Right cardiac atrium (tissue), 5 donors: Measurements from ENCODE around the gene CGNL1. TPM values are rescaled to one million over a fixed set of nuclear protein-coding genes. Genes with fewer than 3 reads are reported as not detected.

Experiments used
- ATAC-seq, 2 donors: fragments of 200-7000 bp; cut with Tn5 transposase; one replicate each; pipeline versions ENCODE4 v1.8.0 to v1.9.1; 2020; ENCODE audit warnings: moderate library complexity in 2 of 2, mild to moderate bottlenecking in 1 of 2
- DNase-seq, 3 donors: peaks; one replicate each; pipeline ENCODE4 v3.0.0-alpha.2; 2020
- H3K27ac ChIP-seq: one replicate; pipeline ENCODE4 v1.5.1; 2013; ENCODE audit warnings: mild to moderate bottlenecking, low read length, control low read depth, moderate library complexity
- H3K27me3 ChIP-seq: one replicate; pipeline ENCODE4 v1.6.1; 2013; ENCODE audit not compliant: control insufficient read depth, insufficient read depth
- H3K4me1 ChIP-seq: one replicate; pipeline ENCODE4 v1.6.1; 2013; ENCODE audit warnings: low read length; ENCODE audit not compliant: control insufficient read depth, insufficient read depth
- H3K4me3 ChIP-seq: one replicate; pipeline ENCODE4 v1.5.1; 2013; ENCODE audit warnings: low read length, control low read depth
- H3K9me3 ChIP-seq: one replicate; pipeline ENCODE4 v1.6.1; 2013; ENCODE audit warnings: low read length; ENCODE audit not compliant: control insufficient read depth
- WGBS: extraction: QIAGEN DNeasy Blood & Tissue Kit; methylation state at CpG from one replicate; pipeline ENCODE4 v1.1.7; 2013; 5-methylcytosine and 5-hydroxymethylcytosine counted together
- intact Hi-C, 4 donors: fragments of 100-400 bp; cut with DNase I; formaldehyde crosslinking; loops; one replicate each; pipeline versions ENCODE4 v1.11.0 to v1.14.0; 2022 to 2023
- polyA plus RNA-seq: library from polyadenylated mRNA; stranded (reverse); fragments of 200-250 nt; gene quantifications from one replicate; pipeline ENCODE4 v1.2.3, GENCODE V29; 2013
- total RNA-seq, 4 donors: library from RNA; stranded (reverse); fragmentation: NEBNext Ultra II Directional; extraction: Animal tissue kit (Norgen Biotek cat#: 25700); gene quantifications; one replicate each; pipeline ENCODE4 v1.2.1, GENCODE V29; 2021
- donor health status: healthy with polysubstance abuse.
- donor health status: DM: no; HTN: yes; CAD: no.
- donor health status: DM: no; HTN: no; CAD: no.
- donor health status: DM: no; HTN: yes; CAD: no; lungs with severe emphysema.
- donor health status: DM: yes; HTN: yes; CAD: no.

CGNL1 gene
- total and polyA plus RNA-seq, 5 donors = 12.7 to 59.9 (median 49.3) TPM

- intact Hi-C loops = no loop called here
- DNase-seq (no peak), ATAC-seq (peak in 1 of 2 donors; percentile 34)
- Histone ChIP-seq H3K27me3 (no peaks in the 10 kb centered on the region), H3K9me3 (no peaks in the 10 kb centered on the region), H3K4me3 (no peak overlapping the region), H3K4me1 (no peaks in the 10 kb centered on the region), H3K27ac (no peak overlapping the region)
- WGBS = 83% methylated on average over 26 of the region's 26 CpGs
Observed at GRCh38 chr15:57439128-57440027, 63.1 kb downstream of the CGNL1 start.

GRCh38 chr15:57440167-57440566, 63.9 kb downstream of the CGNL1 start:
- intact Hi-C loops = no loop called here
- 66% methylated on average over 3 of the region's 3 CpGs for WGBS
- no peaks in the 10 kb centered on the region for H3K27me3 ChIP-seq
- peak overlapping the region; percentile 52 for H3K27ac ChIP-seq
- no peak for DNase-seq
- peak in 1 of 2 donors; percentile 38 for ATAC-seq
- no peak overlapping the region for H3K4me3 ChIP-seq
- H3K4me1 ChIP-seq = no peaks in the 10 kb centered on the region
- no peaks in the 10 kb centered on the region for H3K9me3 ChIP-seq

- H3K9me3 ChIP-seq = no peaks in the 10 kb centered on the region
- H3K27me3 ChIP-seq = no peaks in the 10 kb centered on the region
- WGBS = 76% methylated on average over 1 of the region's 1 CpG
- H3K27ac ChIP-seq = no peak overlapping the region
- H3K4me1 ChIP-seq = no peaks in the 10 kb centered on the region
- H3K4me3 ChIP-seq = no peak overlapping the region
- intact Hi-C loops = no loop called here
- DNase-seq (no peak), ATAC-seq (peak; percentile 76 to 87)
Observed at GRCh38 chr15:57440799-57441198, 64.5 kb downstream of the CGNL1 start.

GRCh38 chr15:57442335-57442734, 66.0 kb downstream of the CGNL1 start:
- H3K9me3 ChIP-seq = no peaks in the 10 kb centered on the region
- 80% methylated on average over 3 of the region's 3 CpGs for WGBS
- intact Hi-C loops = no loop called here
- H3K27ac ChIP-seq = no peak overlapping the region
- ATAC-seq (no peak), DNase-seq (no peak)
- no peak overlapping the region for H3K4me3 ChIP-seq
- H3K27me3 ChIP-seq = no peaks in the 10 kb centered on the region
- H3K4me1 ChIP-seq = no peaks in the 10 kb centered on the region

- intact Hi-C loops = no loop called here
- Histone ChIP-seq H3K27ac (no peak overlapping the region), H3K4me1 (no peaks in the 10 kb centered on the region), H3K27me3 (no peaks in the 10 kb centered on the region), H3K9me3 (no peaks in the 10 kb centered on the region), H3K4me3 (no peak overlapping the region)
- 94% methylated on average over 8 of the region's 8 CpGs for WGBS
- ATAC-seq (no peak), DNase-seq (no peak)
Observed at GRCh38 chr15:57443486-57443885, 67.2 kb downstream of the CGNL1 start.

GRCh38 chr15:57444877-57445513, 68.7 kb downstream of the CGNL1 start:
- H3K4me3 ChIP-seq = no peak overlapping the region
- H3K9me3 ChIP-seq = no peaks in the 10 kb centered on the region
- 55% methylated on average over 5 of the region's 5 CpGs for WGBS
- H3K4me1 ChIP-seq = no peaks in the 10 kb centered on the region
- no peaks in the 10 kb centered on the region for H3K27me3 ChIP-seq
- H3K27ac ChIP-seq = no peak overlapping the region
- ATAC-seq (peak in 1 of 2 donors; percentile 39), DNase-seq (no peak)
- intact Hi-C loops = no loop called here

DNA sequence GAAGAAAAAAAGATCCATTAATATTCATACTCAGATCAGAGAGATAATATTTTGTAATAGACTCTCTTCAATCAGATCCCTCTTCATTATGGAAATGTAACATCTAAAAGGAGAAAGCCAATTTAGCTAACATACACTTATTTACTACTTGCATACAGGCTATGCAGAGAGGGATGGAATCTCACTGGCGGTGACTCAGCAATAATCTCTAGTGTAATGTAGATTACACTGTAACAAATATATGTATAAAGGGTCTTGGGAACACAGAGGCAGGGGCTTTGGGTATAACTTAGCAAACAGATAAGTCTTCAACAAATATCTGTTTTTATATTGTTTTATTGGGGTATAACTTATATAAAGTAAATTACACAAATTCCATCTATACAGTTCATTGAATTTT, 69.6 kb downstream of the CGNL1 start:
- 80% methylated on average over 1 of the region's 1 CpG for WGBS
- H3K4me1 ChIP-seq = no peaks in the 10 kb centered on the region
- DNase-seq = no peak
- ATAC-seq = no peak
- H3K27me3 ChIP-seq = no peaks in the 10 kb centered on the region
- no peak overlapping the region for H3K4me3 ChIP-seq
- intact Hi-C loops = no loop called here
- no peak overlapping the region for H3K27ac ChIP-seq
- H3K9me3 ChIP-seq = no peaks in the 10 kb centered on the region

DNA sequence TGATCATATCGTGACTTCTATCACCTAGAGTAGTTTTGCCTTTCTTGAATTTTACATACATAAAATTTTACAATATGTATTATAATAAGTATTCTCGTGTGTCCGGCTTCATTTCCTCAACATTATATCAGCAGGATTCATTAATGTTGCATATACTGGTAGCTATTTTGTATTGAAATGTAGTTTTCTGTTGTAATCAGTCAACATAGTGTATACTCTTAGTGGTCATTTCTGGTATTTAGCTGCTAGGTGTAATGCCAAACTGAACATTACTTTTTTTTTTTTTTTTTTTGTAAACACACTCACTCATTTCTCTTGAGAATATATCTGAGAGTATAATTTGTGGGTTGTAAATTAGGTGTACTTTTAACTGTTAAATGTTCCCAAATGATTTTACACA, 70.1 kb downstream of the CGNL1 start:
- no peak overlapping the region for H3K27ac ChIP-seq
- 83% methylated on average over 3 of the region's 3 CpGs for WGBS
- intact Hi-C loops = no loop called here
- H3K4me3 ChIP-seq = no peak overlapping the region
- no peaks in the 10 kb centered on the region for H3K9me3 ChIP-seq
- H3K4me1 ChIP-seq = no peaks in the 10 kb centered on the region
- H3K27me3 ChIP-seq = no peaks in the 10 kb centered on the region
- no peak for DNase-seq
- no peak for ATAC-seq

DNA sequence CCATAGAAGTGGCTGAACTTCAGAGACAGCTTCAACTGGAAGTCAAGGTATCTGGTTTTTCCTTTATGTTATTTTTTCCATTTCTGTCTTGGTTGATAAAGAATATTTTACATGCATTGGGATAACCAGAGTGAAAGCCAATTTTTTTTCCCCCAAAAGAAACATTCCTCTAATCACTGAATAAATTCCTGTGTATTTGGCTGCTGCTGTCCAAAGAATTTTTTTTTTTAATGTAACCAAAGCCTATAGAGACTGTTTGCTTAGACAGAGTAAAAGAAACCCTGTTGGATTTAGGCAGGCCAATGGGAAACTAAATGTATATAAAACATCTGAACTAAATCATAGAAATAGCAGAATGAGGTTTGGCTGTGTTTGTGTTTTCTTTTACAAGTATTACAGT, 75.2 kb downstream of the CGNL1 start:
- no peak for ATAC-seq

GRCh38 chr15:57452090-57452754, 75.9 kb downstream of the CGNL1 start:
- ATAC-seq (no peak), DNase-seq (no peak)
- Histone ChIP-seq H3K9me3 (no peaks in the 10 kb centered on the region), H3K27ac (no peak overlapping the region), H3K27me3 (no peaks in the 10 kb centered on the region), H3K4me1 (no peaks in the 10 kb centered on the region), H3K4me3 (no peak overlapping the region)
- 80% methylated on average over 11 of the region's 11 CpGs for WGBS
- intact Hi-C loops = no loop called here

More for the DNA sequence above, 75.2 kb downstream of the CGNL1 start:
- DNase-seq = no peak
- intact Hi-C loops = no loop called here
- no peaks in the 10 kb centered on the region for H3K4me1 ChIP-seq
- H3K9me3 ChIP-seq = no peaks in the 10 kb centered on the region
- no peak overlapping the region for H3K27ac ChIP-seq
- H3K4me3 ChIP-seq = no peak overlapping the region
- no peaks in the 10 kb centered on the region for H3K27me3 ChIP-seq

DNA sequence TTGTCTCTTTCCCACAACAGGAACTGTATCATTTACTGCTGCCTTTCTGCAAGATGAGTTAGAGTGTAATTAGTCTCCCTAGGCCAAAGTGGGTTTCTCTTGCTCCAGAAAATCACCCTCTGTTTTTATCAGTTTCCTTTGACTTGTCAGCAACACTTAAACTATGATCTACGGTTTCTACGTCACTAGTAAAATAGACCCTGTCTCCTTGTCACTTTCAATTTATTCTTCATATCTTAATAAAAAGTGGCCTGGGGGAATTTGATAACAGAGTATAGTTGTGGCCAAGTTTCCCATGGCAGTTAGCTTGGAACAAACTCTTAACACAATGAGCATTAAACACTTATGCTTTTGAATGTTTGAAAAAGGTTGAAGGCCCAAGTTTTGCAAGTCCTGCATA, 79.6 kb downstream of the CGNL1 start:
- no peak overlapping the region for H3K27ac ChIP-seq
- H3K4me3 ChIP-seq = no peak overlapping the region
- DNase-seq = no peak
- no peaks in the 10 kb centered on the region for H3K27me3 ChIP-seq
- H3K4me1 ChIP-seq = peaks cover 1% of the 10 kb centered on the region
- intact Hi-C loops = loop anchor here in 1 of 4 donors (5.0 kb wide), 1 partner anchor 114 kb away; no protein-coding TSS in a partner anchor
- H3K9me3 ChIP-seq = no peaks in the 10 kb centered on the region
- peak; percentile 5 to 64 for ATAC-seq
- 34% methylated on average over 2 of the region's 2 CpGs for WGBS
